Tibial nerve (tissue), 4 donors: Measurements from ENCODE around the gene KLK8.

Experiments used
- CTCF ChIP-seq, 5 experiments: fragments of 200-600 bp in 3 of 5; fragments of 450-650 bp in 2 of 5; sonication (generic) in 3 of 5; IDR thresholded peaks; one replicate each; pipeline ENCODE4 v1.5.1; 2016 to 2019; ENCODE audit warnings: antibody characterized with exemption in 5 of 5, mild to moderate bottlenecking in 3 of 5, moderate library complexity in 2 of 5
- EP300 ChIP-seq, 2 donors: sonication (generic); formaldehyde crosslinking; IDR thresholded peaks; one replicate each; pipeline ENCODE4 v1.6.1; 2017; ENCODE audit warnings: antibody characterized with exemption in 2 of 2, mild to moderate bottlenecking in 1 of 2
- POLR2A ChIP-seq, 2 donors: fragments of 450-650 bp; IDR thresholded peaks; one replicate each; pipeline ENCODE4 v1.6.1; 2017; ENCODE audit warnings: antibody characterized with exemption in 2 of 2, mild to moderate bottlenecking in 2 of 2, moderate library complexity in 2 of 2

DNA sequence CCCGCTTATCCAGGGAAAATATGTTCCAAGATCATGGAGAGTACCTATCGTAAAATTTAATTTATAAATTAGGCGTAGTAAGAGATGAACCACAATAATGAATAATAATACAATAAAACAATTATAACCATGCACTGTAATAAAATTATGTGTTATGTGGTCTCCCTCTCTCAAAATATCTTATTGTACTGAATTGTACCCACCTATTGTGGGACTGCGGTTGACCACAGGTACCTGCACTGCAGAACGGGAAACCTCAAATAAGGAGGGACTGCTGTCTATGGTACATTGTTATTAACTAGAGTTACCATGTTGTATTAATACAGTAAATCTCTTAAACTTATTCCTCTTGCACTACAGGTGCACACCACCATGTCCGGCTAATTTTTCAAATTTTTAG is 38.7 kb upstream of the KLK8 start:
- TF ChIP-seq CTCF (IDR thresholded peaks at IDR 0.05) (no peak), POLR2A (IDR thresholded peaks at IDR 0.05) (no peak), EP300 (IDR thresholded peaks at IDR 0.05) (no peak)
